Endodermal cell (in vitro differentiated cells): ENCODE results near the gene RPGR. TPM values are rescaled to one million over a fixed set of nuclear protein-coding genes. Genes with fewer than 3 reads are reported as not detected.

Source experiments
- DNase-seq: peaks from one replicate; pipeline ENCODE4 v3.0.0-alpha.2; 2017
- H3K27ac ChIP-seq: 2 replicates; pipeline ENCODE4 v1.5.1; 2013; ENCODE audit warnings: mild to moderate bottlenecking, low read depth, low read length, moderate library complexity
- H3K27me3 ChIP-seq: 2 replicates; pipeline ENCODE4 v1.6.1; 2013; ENCODE audit warnings: mild to moderate bottlenecking, low read length, moderate library complexity; ENCODE audit not compliant: insufficient read depth, control insufficient read depth, poor library complexity, severe bottlenecking
- H3K36me3 ChIP-seq: 2 replicates; pipeline ENCODE4 v1.7.0; 2013; ENCODE audit warnings: mild to moderate bottlenecking, low read length, moderate library complexity; ENCODE audit not compliant: control insufficient read depth, insufficient read depth
- H3K4me1 ChIP-seq: one replicate; pipeline ENCODE4 v1.7.0; 2013; ENCODE audit warnings: low read length; ENCODE audit not compliant: control insufficient read depth, insufficient read depth
- H3K4me3 ChIP-seq: 2 replicates; pipeline ENCODE4 v1.5.1; 2013; ENCODE audit warnings: mild to moderate bottlenecking, low read length, moderate library complexity
- H3K9ac ChIP-seq: 2 replicates; pipeline ENCODE4 v1.6.1; 2013; ENCODE audit warnings: mild to moderate bottlenecking, low read length, moderate library complexity; ENCODE audit not compliant: poor library complexity, severe bottlenecking; ENCODE audit errors: extremely low read depth
- H3K9me3 ChIP-seq: 2 replicates; pipeline ENCODE4 v1.6.1; 2013; ENCODE audit warnings: mild to moderate bottlenecking, low read length, moderate library complexity; ENCODE audit not compliant: control insufficient read depth
- H3K27ac Mint-ChIP-seq: 2 replicates; pipeline ENCODE4 v1.8.0; 2020; ENCODE audit warnings: mixed read lengths
- H3K27me3 Mint-ChIP-seq: 2 replicates; pipeline ENCODE4 v1.8.0; 2021; ENCODE audit warnings: mild to moderate bottlenecking, mixed read lengths; ENCODE audit not compliant: insufficient read depth
- H3K36me3 Mint-ChIP-seq: 2 replicates; pipeline ENCODE4 v1.8.0; 2020; ENCODE audit warnings: low read depth, mixed read lengths
- H3K4me1 Mint-ChIP-seq: 2 replicates; pipeline ENCODE4 v1.8.0; 2020; ENCODE audit warnings: mixed read lengths
- H3K4me3 Mint-ChIP-seq: 2 replicates; pipeline ENCODE4 v1.8.0; 2020; ENCODE audit warnings: mild to moderate bottlenecking, moderate library complexity, mixed read lengths
- H3K9me3 Mint-ChIP-seq: 2 replicates; pipeline ENCODE4 v1.8.0; 2020; ENCODE audit warnings: mild to moderate bottlenecking, mixed read lengths
- WGBS, 2 experiments: methylation state at CpG; one replicate each; pipeline versions ENCODE4 v1.1.5 to v1.1.7; 2013; ENCODE audit warnings: missing lambda C conversion rate in 2 of 2, mixed read lengths in 1 of 2; ENCODE audit not compliant: insufficient coverage in 1 of 2, insufficient read length in 1 of 2; 5-methylcytosine and 5-hydroxymethylcytosine counted together
- total RNA-seq, 2 donors: library from RNA; stranded (reverse); fragmentation: NEBNext Ultra II Directional in 1 of 2; extraction: Animal tissue kit (Norgen Biotek cat#: 25700) in 1 of 2; gene quantifications; 2 replicates in 1 of 2; 3 replicates in 1 of 2; pipeline ENCODE4 v1.2.1, GENCODE V29; 2021
- TF ChIP-seq, protein P1 (sequence below): fragments of 200-600 bp; sonication (generic); conservative IDR thresholded peaks from 2 replicates; pipeline ENCODE4 v1.5.0; 2021; ENCODE audit warnings: antibody characterized with exemption, mild to moderate bottlenecking

The RPGR gene
- total RNA-seq, 2 donors from 2014 or later: 12.3 to 20.5 TPM

DNA sequence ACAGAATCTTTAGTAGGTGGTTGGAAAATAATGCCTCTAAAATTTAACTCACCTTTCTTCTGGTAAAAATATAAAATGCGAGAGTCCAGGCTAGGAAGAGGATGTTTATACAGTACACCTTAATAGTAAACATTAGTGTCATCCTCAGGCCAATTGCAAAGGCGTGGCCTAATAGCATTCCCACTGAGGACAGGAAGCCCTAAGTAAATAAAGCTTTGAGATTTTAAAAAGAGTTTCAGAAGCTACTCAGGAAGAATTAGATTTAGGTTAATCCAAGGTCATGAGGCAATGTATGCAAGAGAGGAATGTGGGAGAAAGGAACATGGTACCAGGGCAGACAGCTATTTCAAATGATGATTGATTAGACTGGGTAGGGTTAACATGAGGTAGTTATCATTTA lies 49.5 kb downstream of the RPGR start:
- Histone ChIP-seq H3K9me3 (no peaks in the 10 kb centered on the region), H3K4me3 (no peak overlapping the region), H3K27ac (no peak overlapping the region), H3K4me1 (peaks cover 3% of the 10 kb centered on the region), H3K9ac (no peak overlapping the region), H3K36me3 (peaks cover 3% of the 10 kb centered on the region), H3K27me3 (no peaks in the 10 kb centered on the region)
- WGBS, 2 experiments: 80% methylated on average over 2 of the region's 2 CpGs; no CpG with 5 or more reads in 1 of the 2 experiments
- no peak overlapping the region for H3K27ac Mint-ChIP-seq
- H3K9me3 Mint-ChIP-seq: peaks cover 36% of the 10 kb centered on the region
- no peak overlapping the region for H3K4me3 Mint-ChIP-seq
- DNase-seq: no peak
- TF ChIP-seq, protein P1, sequence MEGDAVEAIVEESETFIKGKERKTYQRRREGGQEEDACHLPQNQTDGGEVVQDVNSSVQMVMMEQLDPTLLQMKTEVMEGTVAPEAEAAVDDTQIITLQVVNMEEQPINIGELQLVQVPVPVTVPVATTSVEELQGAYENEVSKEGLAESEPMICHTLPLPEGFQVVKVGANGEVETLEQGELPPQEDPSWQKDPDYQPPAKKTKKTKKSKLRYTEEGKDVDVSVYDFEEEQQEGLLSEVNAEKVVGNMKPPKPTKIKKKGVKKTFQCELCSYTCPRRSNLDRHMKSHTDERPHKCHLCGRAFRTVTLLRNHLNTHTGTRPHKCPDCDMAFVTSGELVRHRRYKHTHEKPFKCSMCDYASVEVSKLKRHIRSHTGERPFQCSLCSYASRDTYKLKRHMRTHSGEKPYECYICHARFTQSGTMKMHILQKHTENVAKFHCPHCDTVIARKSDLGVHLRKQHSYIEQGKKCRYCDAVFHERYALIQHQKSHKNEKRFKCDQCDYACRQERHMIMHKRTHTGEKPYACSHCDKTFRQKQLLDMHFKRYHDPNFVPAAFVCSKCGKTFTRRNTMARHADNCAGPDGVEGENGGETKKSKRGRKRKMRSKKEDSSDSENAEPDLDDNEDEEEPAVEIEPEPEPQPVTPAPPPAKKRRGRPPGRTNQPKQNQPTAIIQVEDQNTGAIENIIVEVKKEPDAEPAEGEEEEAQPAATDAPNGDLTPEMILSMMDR: no peak
- no peaks in the 10 kb centered on the region for H3K27me3 Mint-ChIP-seq
- peaks cover 10% of the 10 kb centered on the region for H3K4me1 Mint-ChIP-seq
- H3K36me3 Mint-ChIP-seq: peaks cover 8% of the 10 kb centered on the region

- Histone ChIP-seq H3K4me1 (peaks cover 3% of the 10 kb centered on the region), H3K27me3 (no peaks in the 10 kb centered on the region), H3K9ac (no peak overlapping the region), H3K27ac (no peak overlapping the region), H3K9me3 (no peaks in the 10 kb centered on the region), H3K36me3 (peaks cover 3% of the 10 kb centered on the region), H3K4me3 (no peak overlapping the region)
- Mint-ChIP-seq H3K4me1 (peaks cover 10% of the 10 kb centered on the region), H3K4me3 (no peak overlapping the region), H3K27ac (no peak overlapping the region), H3K27me3 (no peaks in the 10 kb centered on the region), H3K36me3 (peaks cover 8% of the 10 kb centered on the region), H3K9me3 (peaks cover 31% of the 10 kb centered on the region)
- TF ChIP-seq, protein P1: no peak
- 100% methylated on average over 1 of the region's 2 CpGs; no CpG with 5 or more reads in 1 of the 2 experiments for WGBS, 2 experiments
- no peak for DNase-seq
These were observed 50.2 kb downstream of the RPGR start for GRCh38 chrX:38277136-38277535.

DNA sequence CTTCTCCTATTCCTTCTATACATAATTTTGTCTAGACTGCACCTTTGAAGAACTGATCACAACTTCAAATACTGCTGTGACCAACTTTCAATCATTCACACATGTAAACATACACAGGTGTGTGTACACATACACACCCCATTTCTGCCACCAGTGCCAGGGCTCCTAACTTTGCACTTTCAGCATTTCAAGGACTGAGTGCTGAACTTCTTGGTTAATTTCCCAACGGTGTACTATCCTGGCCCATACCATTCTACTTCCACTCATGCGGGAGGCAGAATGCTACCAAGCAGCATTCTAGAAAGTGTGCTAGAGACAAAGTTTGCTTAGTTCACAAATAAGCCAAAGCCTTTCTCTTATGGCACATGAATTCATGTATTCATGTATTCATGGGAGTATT lies 51.2 kb downstream of the RPGR start:
- Mint-ChIP-seq H3K4me3 (no peak overlapping the region), H3K27me3 (no peaks in the 10 kb centered on the region), H3K9me3 (peaks cover 32% of the 10 kb centered on the region), H3K27ac (no peak overlapping the region), H3K36me3 (peaks cover 8% of the 10 kb centered on the region), H3K4me1 (peaks cover 10% of the 10 kb centered on the region)
- Histone ChIP-seq H3K27me3 (no peaks in the 10 kb centered on the region), H3K36me3 (peaks cover 3% of the 10 kb centered on the region), H3K4me3 (no peak overlapping the region), H3K9me3 (no peaks in the 10 kb centered on the region), H3K27ac (no peak overlapping the region), H3K9ac (no peak overlapping the region), H3K4me1 (peaks cover 3% of the 10 kb centered on the region)
- TF ChIP-seq, protein P1: no peak
- DNase-seq: no peak
- 88% methylated on average over 2 of the region's 2 CpGs; no CpG with 5 or more reads in 1 of the 2 experiments for WGBS, 2 experiments
